ENCODE results near the gene INPP4B.
A peak's percentile ranks its signal among the peaks of the same experiment; 100 is the strongest.

The INPP4B gene
- total RNA-seq, result 75.1 to 235 (median 139) reads per million in 4 experiments

- DNase-seq, result peak; percentile 0
Observed at GRCh38 chr4:142846108-142846728, at the start of gene INPP4B. Gene INPP4B (minus strand): TSS chr4:142846301.

GRCh38 chr4:142893012-142893411 lies 46.9 kb upstream of the INPP4B start:
- DNase-seq, result no peak

GRCh38 chr4:142886566-142886965 lies 40.5 kb upstream of the INPP4B start:
- DNase-seq, result no peak

- DNase-seq, result no peak
Observed at GRCh38 chr4:142883040-142883832, 37.1 kb upstream of the INPP4B start.

- DNase-seq, result no peak
Observed at GRCh38 chr4:142882159-142882558, 36.1 kb upstream of the INPP4B start.

GRCh38 chr4:142881331-142881730 lies 35.2 kb upstream of the INPP4B start:
- DNase-seq, result no peak

GRCh38 chr4:142875117-142875516 lies 29.0 kb upstream of the INPP4B start:
- no peak for DNase-seq

- no peak for DNase-seq
Observed at GRCh38 chr4:142874684-142875083, 28.6 kb upstream of the INPP4B start.

- DNase-seq, result no peak
Observed at GRCh38 chr4:142866685-142867084, 20.6 kb upstream of the INPP4B start.

- no peak for DNase-seq
Observed at GRCh38 chr4:142861351-142861750, 15.2 kb upstream of the INPP4B start.

GRCh38 chr4:142858965-142859364 lies 12.9 kb upstream of the INPP4B start:
- DNase-seq, result no peak

- no peak for DNase-seq
Observed at GRCh38 chr4:142858446-142858845, 12.3 kb upstream of the INPP4B start.

- DNase-seq, result no peak
Observed at GRCh38 chr4:142856576-142856975, 10.5 kb upstream of the INPP4B start.

- no peak for DNase-seq
Observed at GRCh38 chr4:142850478-142850877, 4.4 kb upstream of the INPP4B start.

- DNase-seq, result peak; percentile 38
Observed at GRCh38 chr4:142846729-142847596, 862 bp upstream of the INPP4B start.

- DNase-seq, result no peak
Observed at GRCh38 chr4:142845293-142846107, 601 bp downstream of the INPP4B start.

GRCh38 chr4:142844782-142845181 lies 1.3 kb downstream of the INPP4B start:
- no peak for DNase-seq

- no peak for DNase-seq
Observed at GRCh38 chr4:142840516-142841123, 5.5 kb downstream of the INPP4B start.

- no peak for DNase-seq
Observed at GRCh38 chr4:142838778-142839177, 7.3 kb downstream of the INPP4B start.

- DNase-seq, result no peak
Observed at GRCh38 chr4:142832022-142832421, 14.1 kb downstream of the INPP4B start.

GRCh38 chr4:142826503-142827241 lies 19.4 kb downstream of the INPP4B start:
- DNase-seq, result no peak
